HEK293 (cell line): ENCODE data around the gene ENC1.

ENCODE experiments used
- BCL11A ChIP-seq: fragments of 450-650 bp; formaldehyde crosslinking; IDR thresholded peaks from 2 replicates; pipeline ENCODE4 v1.5.1; 2016; ENCODE audit warnings: low read depth, missing biosample characterization, missing genetic modification characterization
- EGR2 ChIP-seq: fragments of 450-650 bp; formaldehyde crosslinking; IDR thresholded peaks from 2 replicates; pipeline ENCODE4 v1.5.1; 2016; ENCODE audit warnings: low read depth, missing biosample characterization, missing genetic modification characterization
- KLF9 ChIP-seq: fragments of 450-650 bp; formaldehyde crosslinking; IDR thresholded peaks from 2 replicates; pipeline ENCODE4 v1.5.1; 2016; ENCODE audit warnings: missing biosample characterization, missing genetic modification characterization, low read depth
- SALL2 ChIP-seq: fragments of 450-650 bp; formaldehyde crosslinking; IDR thresholded peaks from 2 replicates; pipeline ENCODE4 v1.5.0; 2017; ENCODE audit warnings: missing biosample characterization, mild to moderate bottlenecking, missing genetic modification characterization, borderline replicate concordance
- SCRT1 ChIP-seq: fragments of 450-650 bp; formaldehyde crosslinking; IDR thresholded peaks from 2 replicates; pipeline ENCODE4 v1.5.1; 2016; ENCODE audit warnings: missing biosample characterization, missing genetic modification characterization, borderline replicate concordance
- SCRT2 ChIP-seq: fragments of 450-650 bp; formaldehyde crosslinking; IDR thresholded peaks from 2 replicates; pipeline ENCODE4 v1.5.1; 2016; ENCODE audit warnings: missing biosample characterization, missing genetic modification characterization
- SETDB1 ChIP-seq: IDR thresholded peaks from one replicate; pipeline ENCODE4 v1.6.1; 2017; ENCODE audit warnings: mild to moderate bottlenecking, low read length, moderate library complexity, mixed read lengths; ENCODE audit not compliant: insufficient read length
- SP3 ChIP-seq: fragments of 450-650 bp; formaldehyde crosslinking; IDR thresholded peaks from 2 replicates; pipeline ENCODE4 v1.5.1; 2016; ENCODE audit warnings: missing biosample characterization, missing genetic modification characterization
- TCF7L2 ChIP-seq: IDR thresholded peaks from 2 replicates; pipeline ENCODE4 v1.6.1; 2011; ENCODE audit warnings: low read depth, mild to moderate bottlenecking, inconsistent platforms, low read length, moderate library complexity, borderline replicate concordance
- YY1 ChIP-seq: fragments of 450-650 bp; formaldehyde crosslinking; IDR thresholded peaks from 2 replicates; pipeline ENCODE4 v1.5.1; 2018; ENCODE audit warnings: missing biosample characterization, missing genetic modification characterization
- ZBTB8A ChIP-seq: fragments of 450-650 bp; formaldehyde crosslinking; IDR thresholded peaks from 2 replicates; pipeline ENCODE4 v1.5.1; 2016; ENCODE audit warnings: missing biosample characterization, missing genetic modification characterization
- ZEB2 ChIP-seq: fragments of 450-650 bp; formaldehyde crosslinking; IDR thresholded peaks from 2 replicates; pipeline ENCODE4 v1.5.1; 2016; ENCODE audit warnings: missing biosample characterization, missing genetic modification characterization
- ZFP41 ChIP-seq: fragments of 450-650 bp; formaldehyde crosslinking; IDR thresholded peaks from 2 replicates; pipeline ENCODE4 v1.5.1; 2016; ENCODE audit warnings: missing biosample characterization, missing genetic modification characterization, borderline replicate concordance
- ZNF112 ChIP-seq: fragments of 450-650 bp; formaldehyde crosslinking; IDR thresholded peaks from 2 replicates; pipeline ENCODE4 v1.5.0; 2017; ENCODE audit warnings: missing biosample characterization, missing genetic modification characterization
- ZNF146 ChIP-seq: fragments of 450-650 bp; formaldehyde crosslinking; IDR thresholded peaks from 2 replicates; pipeline ENCODE4 v1.5.1; 2016; ENCODE audit warnings: missing biosample characterization, missing genetic modification characterization
- ZNF155 ChIP-seq: fragments of 450-650 bp; formaldehyde crosslinking; IDR thresholded peaks from 2 replicates; pipeline ENCODE4 v1.5.1; 2016; ENCODE audit warnings: missing biosample characterization, missing genetic modification characterization
- ZNF169 ChIP-seq: fragments of 450-650 bp; formaldehyde crosslinking; IDR thresholded peaks from 2 replicates; pipeline ENCODE4 v1.5.1; 2016; ENCODE audit warnings: missing biosample characterization, missing genetic modification characterization
- ZNF184 ChIP-seq: fragments of 450-650 bp; IDR thresholded peaks from 2 replicates; pipeline ENCODE4 v1.5.1; 2018; ENCODE audit warnings: missing biosample characterization, mild to moderate bottlenecking, missing genetic modification characterization
- ZNF239 ChIP-seq: fragments of 450-650 bp; formaldehyde crosslinking; IDR thresholded peaks from 2 replicates; pipeline ENCODE4 v1.5.1; 2016; ENCODE audit warnings: missing biosample characterization, missing genetic modification characterization
- ZNF292 ChIP-seq: fragments of 450-650 bp; formaldehyde crosslinking; IDR thresholded peaks from 2 replicates; pipeline ENCODE4 v1.5.1; 2016; ENCODE audit warnings: low read depth, missing biosample characterization, missing genetic modification characterization, borderline replicate concordance
- ZNF311 ChIP-seq: fragments of 450-650 bp; formaldehyde crosslinking; IDR thresholded peaks from 2 replicates; pipeline ENCODE4 v1.5.1; 2017; ENCODE audit warnings: missing biosample characterization, missing genetic modification characterization, borderline replicate concordance
- ZNF501 ChIP-seq: fragments of 450-650 bp; formaldehyde crosslinking; IDR thresholded peaks from 2 replicates; pipeline ENCODE4 v1.5.1; 2016; ENCODE audit warnings: missing biosample characterization, missing genetic modification characterization
- ZNF549 ChIP-seq: fragments of 450-650 bp; IDR thresholded peaks from 2 replicates; pipeline ENCODE4 v1.5.1; 2018; ENCODE audit warnings: missing biosample characterization, missing genetic modification characterization, mild to moderate bottlenecking, inconsistent platforms, moderate library complexity
- ZNF555 ChIP-seq: fragments of 450-650 bp; formaldehyde crosslinking; conservative IDR thresholded peaks from 2 replicates; pipeline ENCODE4 v1.5.1; 2017; ENCODE audit warnings: missing biosample characterization, mild to moderate bottlenecking, missing genetic modification characterization, inconsistent platforms
- ZNF585B ChIP-seq: fragments of 450-650 bp; formaldehyde crosslinking; IDR thresholded peaks from 2 replicates; pipeline ENCODE4 v1.5.1; 2016; ENCODE audit warnings: missing biosample characterization, missing genetic modification characterization
- ZNF621 ChIP-seq: fragments of 450-650 bp; formaldehyde crosslinking; IDR thresholded peaks from 2 replicates; pipeline ENCODE4 v1.5.1; 2017; ENCODE audit warnings: missing biosample characterization, missing genetic modification characterization
- ZNF658 ChIP-seq: fragments of 450-650 bp; formaldehyde crosslinking; IDR thresholded peaks from 2 replicates; pipeline ENCODE4; 2016; ENCODE audit warnings: missing biosample characterization, missing genetic modification characterization
- ZNF768 ChIP-seq: fragments of 450-650 bp; formaldehyde crosslinking; IDR thresholded peaks from 2 replicates; pipeline ENCODE4 v1.5.1; 2018; ENCODE audit warnings: missing biosample characterization, mild to moderate bottlenecking, missing genetic modification characterization
- ZNF776 ChIP-seq: fragments of 450-650 bp; formaldehyde crosslinking; IDR thresholded peaks from 2 replicates; pipeline ENCODE4 v1.5.0; 2017; ENCODE audit warnings: missing biosample characterization, missing genetic modification characterization, borderline replicate concordance
- ZNF777 ChIP-seq: fragments of 450-650 bp; formaldehyde crosslinking; IDR thresholded peaks from 2 replicates; pipeline ENCODE4 v1.5.1; 2017; ENCODE audit warnings: missing biosample characterization, missing genetic modification characterization, borderline replicate concordance
- ZNF843 ChIP-seq: fragments of 450-650 bp; formaldehyde crosslinking; IDR thresholded peaks from 2 replicates; pipeline ENCODE4 v1.5.1; 2016; ENCODE audit warnings: missing biosample characterization, missing genetic modification characterization
- TF ChIP-seq, protein P1 (sequence below): fragments of 450-650 bp; formaldehyde crosslinking; IDR thresholded peaks from 2 replicates; pipeline ENCODE4 v1.5.1; 2016; ENCODE audit warnings: missing biosample characterization, missing genetic modification characterization
- TF ChIP-seq, protein P2 (sequence below): fragments of 450-650 bp; formaldehyde crosslinking; IDR thresholded peaks from 2 replicates; pipeline ENCODE4 v1.5.1; 2017; ENCODE audit warnings: missing biosample characterization, missing genetic modification characterization
- TF ChIP-seq, protein P3 (sequence below): fragments of 450-650 bp; formaldehyde crosslinking; IDR thresholded peaks from 2 replicates; pipeline ENCODE4 v1.5.1; 2016; ENCODE audit warnings: missing biosample characterization, missing genetic modification characterization
- TF ChIP-seq, protein P4 (sequence below): fragments of 450-650 bp; formaldehyde crosslinking; IDR thresholded peaks from 2 replicates; pipeline ENCODE4 v1.5.1; 2016; ENCODE audit warnings: missing biosample characterization, missing genetic modification characterization

Gene ENC1

DNA sequence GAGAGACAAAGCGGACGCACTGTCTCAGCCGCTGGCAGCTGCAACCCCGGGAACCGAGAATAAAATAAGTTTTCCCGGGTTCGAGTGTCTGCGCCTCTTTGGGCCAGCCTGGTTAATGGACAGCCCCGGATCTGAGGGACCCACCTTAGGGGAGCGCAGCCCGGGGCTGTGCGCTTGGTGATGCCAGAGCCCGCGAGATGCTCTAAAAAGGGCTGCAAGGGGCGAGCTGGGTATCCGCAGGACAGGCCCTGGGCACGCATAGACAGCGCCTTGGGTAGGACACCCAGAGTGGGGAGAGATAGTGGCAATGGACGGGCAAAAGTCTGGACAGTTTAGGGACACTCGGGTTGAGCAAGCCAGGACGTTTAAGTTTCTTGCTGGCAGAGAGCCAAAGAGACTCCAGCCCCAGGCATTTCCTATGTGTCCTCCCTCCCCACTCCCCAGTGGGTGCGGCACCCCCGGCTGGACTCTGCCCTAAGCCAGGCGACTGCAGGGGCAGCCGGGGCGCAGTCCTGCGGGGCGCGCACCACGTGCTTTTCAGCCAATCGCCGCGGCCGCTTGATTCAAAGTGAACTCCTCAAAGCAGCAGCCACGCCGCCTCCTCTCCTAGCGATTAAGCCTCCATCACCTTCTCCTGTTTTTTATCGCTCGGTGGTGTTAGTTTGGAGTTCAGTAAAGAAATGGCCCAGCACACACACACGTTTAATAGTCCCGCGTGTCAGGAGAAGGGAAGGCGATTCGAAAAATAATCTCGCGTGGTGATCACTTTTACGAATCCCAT, 616 bp upstream of the ENC1 start (continued):
- TF ChIP-seq, protein P1, sequence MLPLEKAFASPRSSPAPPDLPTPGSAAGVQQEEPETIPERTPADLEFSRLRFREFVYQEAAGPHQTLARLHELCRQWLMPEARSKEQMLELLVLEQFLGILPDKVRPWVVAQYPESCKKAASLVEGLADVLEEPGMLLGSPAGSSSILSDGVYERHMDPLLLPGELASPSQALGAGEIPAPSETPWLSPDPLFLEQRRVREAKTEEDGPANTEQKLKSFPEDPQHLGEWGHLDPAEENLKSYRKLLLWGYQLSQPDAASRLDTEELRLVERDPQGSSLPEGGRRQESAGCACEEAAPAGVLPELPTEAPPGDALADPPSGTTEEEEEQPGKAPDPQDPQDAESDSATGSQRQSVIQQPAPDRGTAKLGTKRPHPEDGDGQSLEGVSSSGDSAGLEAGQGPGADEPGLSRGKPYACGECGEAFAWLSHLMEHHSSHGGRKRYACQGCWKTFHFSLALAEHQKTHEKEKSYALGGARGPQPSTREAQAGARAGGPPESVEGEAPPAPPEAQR (tag by site-specific recombination) = no peak
- TF ChIP-seq KLF9 (tag by site-specific recombination) = no peak
- no peak for TF ChIP-seq ZNF292 (tag by site-specific recombination)
- no peak for TF ChIP-seq ZEB2 (tag by site-specific recombination)
- TF ChIP-seq ZNF184 (tag by site-specific recombination) = no peak
- TF ChIP-seq TCF7L2 = no peak; the same call in 1 of the 2 replicates
- TF ChIP-seq ZNF777 = no peak
- no peak for TF ChIP-seq ZNF169 (tag by site-specific recombination)
- TF ChIP-seq, protein P2, sequence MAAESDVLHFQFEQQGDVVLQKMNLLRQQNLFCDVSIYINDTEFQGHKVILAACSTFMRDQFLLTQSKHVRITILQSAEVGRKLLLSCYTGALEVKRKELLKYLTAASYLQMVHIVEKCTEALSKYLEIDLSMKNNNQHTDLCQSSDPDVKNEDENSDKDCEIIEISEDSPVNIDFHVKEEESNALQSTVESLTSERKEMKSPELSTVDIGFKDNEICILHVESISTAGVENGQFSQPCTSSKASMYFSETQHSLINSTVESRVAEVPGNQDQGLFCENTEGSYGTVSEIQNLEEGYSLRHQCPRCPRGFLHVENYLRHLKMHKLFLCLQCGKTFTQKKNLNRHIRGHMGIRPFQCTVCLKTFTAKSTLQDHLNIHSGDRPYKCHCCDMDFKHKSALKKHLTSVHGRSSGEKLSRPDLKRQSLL = peak; percentile 71; the same call in 1 of the 2 replicates
- no peak for TF ChIP-seq ZNF311 (tag by site-specific recombination)
- no peak for TF ChIP-seq ZNF776
- TF ChIP-seq ZNF555 (tag by site-specific recombination) = no peak
- peak; percentile 96 for TF ChIP-seq ZBTB8A (tag by site-specific recombination)
- TF ChIP-seq YY1 = no peak
- no peak for TF ChIP-seq SETDB1
- TF ChIP-seq, protein P3, sequence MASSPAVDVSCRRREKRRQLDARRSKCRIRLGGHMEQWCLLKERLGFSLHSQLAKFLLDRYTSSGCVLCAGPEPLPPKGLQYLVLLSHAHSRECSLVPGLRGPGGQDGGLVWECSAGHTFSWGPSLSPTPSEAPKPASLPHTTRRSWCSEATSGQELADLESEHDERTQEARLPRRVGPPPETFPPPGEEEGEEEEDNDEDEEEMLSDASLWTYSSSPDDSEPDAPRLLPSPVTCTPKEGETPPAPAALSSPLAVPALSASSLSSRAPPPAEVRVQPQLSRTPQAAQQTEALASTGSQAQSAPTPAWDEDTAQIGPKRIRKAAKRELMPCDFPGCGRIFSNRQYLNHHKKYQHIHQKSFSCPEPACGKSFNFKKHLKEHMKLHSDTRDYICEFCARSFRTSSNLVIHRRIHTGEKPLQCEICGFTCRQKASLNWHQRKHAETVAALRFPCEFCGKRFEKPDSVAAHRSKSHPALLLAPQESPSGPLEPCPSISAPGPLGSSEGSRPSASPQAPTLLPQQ (tag by site-specific recombination) = no peak; the same call in none of the 2 replicates
- TF ChIP-seq ZNF658 = no peak
- TF ChIP-seq, protein P4, sequence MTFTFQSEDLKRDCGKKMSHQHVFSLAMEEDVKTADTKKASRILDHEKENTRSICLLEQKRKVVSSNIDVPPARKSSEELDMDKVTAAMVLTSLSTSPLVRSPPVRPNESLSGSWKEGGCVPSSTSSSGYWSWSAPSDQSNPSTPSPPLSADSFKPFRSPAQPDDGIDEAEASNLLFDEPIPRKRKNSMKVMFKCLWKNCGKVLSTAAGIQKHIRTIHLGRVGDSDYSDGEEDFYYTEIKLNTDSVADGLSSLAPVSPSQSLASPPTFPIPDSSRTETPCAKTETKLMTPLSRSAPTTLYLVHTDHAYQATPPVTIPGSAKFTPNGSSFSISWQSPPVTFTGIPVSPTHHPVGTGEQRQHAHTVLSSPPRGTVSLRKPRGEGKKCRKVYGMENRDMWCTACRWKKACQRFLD (tag by site-specific recombination) = no peak
- TF ChIP-seq ZNF239 (tag by site-specific recombination) = no peak
- TF ChIP-seq ZFP41 (tag by site-specific recombination) = no peak
- no peak for TF ChIP-seq ZNF768 (tag by site-specific recombination)
- TF ChIP-seq SCRT2 (tag by site-specific recombination) = no peak
- 0 out of 2 replicates have a peak, but pooled peaks have one; percentile 5 for TF ChIP-seq EGR2 (tag by site-specific recombination)
- TF ChIP-seq ZNF155 (tag by site-specific recombination) = no peak
- no peak for TF ChIP-seq ZNF112 (tag by site-specific recombination)
- no peak for TF ChIP-seq ZNF585B (tag by site-specific recombination)
- no peak for TF ChIP-seq ZNF146 (tag by site-specific recombination)
- TF ChIP-seq SALL2 = no peak
- no peak for TF ChIP-seq ZNF621 (tag by site-specific recombination)
- no peak for TF ChIP-seq ZNF843
- TF ChIP-seq SCRT1 (tag by site-specific recombination) = no peak
- TF ChIP-seq BCL11A (tag by site-specific recombination) = no peak
- no peak for TF ChIP-seq ZNF549 (tag by site-specific recombination)
- TF ChIP-seq ZNF501 (tag by site-specific recombination) = no peak
- peak; percentile 7; the same call in 1 of the 2 replicates for TF ChIP-seq SP3 (tag by site-specific recombination)
